ENCODE data around the gene MAOB. TPM values are rescaled to one million over a fixed set of nuclear protein-coding genes. Genes with fewer than 3 reads are reported as not detected.
A peak's percentile ranks its signal among the peaks of the same experiment; 100 is the strongest.

MAOB gene
- total and polyA plus RNA-seq, 2 experiments from 2014 or later: 0.09 TPM; not detected in 1

DNA sequence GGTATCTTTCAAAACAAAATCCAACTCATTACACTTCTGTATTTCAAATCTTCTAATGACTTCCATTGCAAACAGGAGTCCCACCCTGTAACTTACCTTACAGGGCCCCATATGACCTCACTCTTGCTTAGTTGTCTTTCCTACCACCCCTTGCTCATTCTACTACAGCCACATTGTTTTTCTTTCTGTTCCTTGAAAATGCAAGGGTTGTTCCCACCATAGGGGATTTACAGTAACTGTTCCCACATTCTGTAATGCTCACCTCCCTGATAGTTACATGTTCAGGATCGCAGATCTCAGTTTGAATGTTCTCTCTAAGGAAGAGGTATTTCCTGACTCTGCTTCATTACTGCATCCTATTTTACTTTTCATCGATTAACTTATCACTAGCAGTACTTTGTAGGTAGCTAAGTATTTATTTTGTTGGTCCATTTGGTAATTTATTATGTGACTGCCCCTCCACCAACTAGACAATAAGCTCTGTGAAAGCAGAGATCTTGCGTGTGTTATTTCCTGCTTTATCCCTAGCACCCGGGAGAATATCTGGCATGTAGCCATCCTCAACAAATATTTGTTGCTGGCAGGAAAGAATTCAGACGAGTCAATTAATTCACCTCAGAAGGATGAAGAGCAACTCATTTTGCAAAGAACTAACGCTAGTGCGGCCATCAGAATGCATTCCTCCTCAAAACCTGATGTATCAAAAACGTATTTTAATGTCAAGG lies 21.4 kb downstream of the MAOB start:
- Histone ChIP-seq H3F3A (ENCODE audit: insufficient read depth) (no peaks in the 10 kb centered on the region), H3K79me2 (ENCODE audit: insufficient read depth) (no peaks in the 10 kb centered on the region)

DNA sequence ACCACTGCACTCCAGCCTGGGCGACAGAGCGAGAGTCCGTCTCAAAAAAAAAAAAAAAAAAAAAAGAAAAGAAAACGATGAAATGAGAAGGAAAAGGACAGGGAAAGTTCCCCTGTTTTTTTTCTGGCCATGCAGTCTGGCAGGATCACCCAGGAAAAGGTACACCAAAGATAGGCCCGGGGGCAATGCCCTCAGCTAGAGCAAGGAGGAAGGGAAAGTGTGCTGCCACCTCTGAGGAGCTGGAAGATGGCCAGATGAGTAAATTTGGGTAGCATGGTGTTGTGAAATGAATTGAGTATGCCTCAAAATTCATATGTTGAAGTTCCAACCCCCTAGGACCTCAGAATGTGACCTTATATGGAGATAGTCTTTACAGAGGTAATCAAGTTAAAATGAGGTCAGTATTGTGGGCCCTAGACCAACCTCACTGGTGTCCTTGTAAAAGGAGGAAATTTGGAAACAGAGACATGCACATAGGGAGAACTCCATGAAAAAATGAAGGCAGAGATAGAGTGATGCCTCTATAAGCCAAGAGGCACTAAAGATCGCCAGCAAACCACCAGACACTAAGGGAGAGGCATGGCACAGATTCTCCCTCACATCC lies 28.9 kb downstream of the MAOB start:
- H3K79me2 ChIP-seq (ENCODE audit: insufficient read depth): no peaks in the 10 kb centered on the region
- 44 to 75% methylated on average over 2 to 6 of the region's 6 CpGs for WGBS, 2 experiments (ENCODE audit: low coverage in 1 of 2, low lambda C conversion rate in 2 of 2, missing lambda C conversion rate in 2 of 2)
- TF ChIP-seq EZH2 (IDR thresholded peaks at IDR 0.05; ENCODE audit: insufficient read depth, poor library complexity, severe bottlenecking): no peak
- TF ChIP-seq EZH2phosphoT487 (IDR thresholded peaks at IDR 0.05; ENCODE audit: insufficient read depth, low read depth): no peak
- no peaks in the 10 kb centered on the region for H3K9me3 ChIP-seq (ENCODE audit: low read depth)
- no peaks in the 10 kb centered on the region for H4K20me1 ChIP-seq (ENCODE audit: insufficient read depth)
- H3K4me1 ChIP-seq (ENCODE audit: insufficient read depth): no peaks in the 10 kb centered on the region
- in situ Hi-C loops (cut with MboI): no loop called here
- no peak overlapping the region for H3K4me3 ChIP-seq
- no peaks in the 10 kb centered on the region for H3F3A ChIP-seq (ENCODE audit: insufficient read depth)
- no peak overlapping the region for H3K27ac ChIP-seq
- no peak for DNase-seq
- no peak overlapping the region for H3K9ac ChIP-seq
- H3K9me2 ChIP-seq (ENCODE audit: insufficient read depth): no peaks in the 10 kb centered on the region
- H3K36me3 ChIP-seq (ENCODE audit: low read depth): no peaks in the 10 kb centered on the region
- H2AFZ ChIP-seq: no peak overlapping the region
- no peak overlapping the region for H3K4me2 ChIP-seq (ENCODE audit: unreplicated experiment)
- no peaks in the 10 kb centered on the region for H3K27me3 ChIP-seq (replicated peaks; ENCODE audit: insufficient read depth)

More for the DNA sequence above, 21.4 kb downstream of the MAOB start:
- no peak overlapping the region for H3K27ac ChIP-seq
- H2AFZ ChIP-seq: no peak overlapping the region
- no peaks in the 10 kb centered on the region for H3K36me3 ChIP-seq (ENCODE audit: low read depth)
- H3K9ac ChIP-seq: no peak overlapping the region
- no peak overlapping the region for H3K4me3 ChIP-seq
- H3K9me2 ChIP-seq (ENCODE audit: insufficient read depth): no peaks in the 10 kb centered on the region
- H3K9me3 ChIP-seq (ENCODE audit: low read depth): no peaks in the 10 kb centered on the region
- no peaks in the 10 kb centered on the region for H3K4me1 ChIP-seq (ENCODE audit: insufficient read depth)
- H3K4me2 ChIP-seq (ENCODE audit: unreplicated experiment): no peak overlapping the region
- no peaks in the 10 kb centered on the region for H4K20me1 ChIP-seq (ENCODE audit: insufficient read depth)
- in situ Hi-C loops (cut with MboI): no loop called here
- no peaks in the 10 kb centered on the region for H3K27me3 ChIP-seq (replicated peaks; ENCODE audit: insufficient read depth)
- 40 to 45% methylated on average over 8 of the region's 8 CpGs for WGBS, 2 experiments (ENCODE audit: low coverage in 1 of 2, low lambda C conversion rate in 2 of 2, missing lambda C conversion rate in 2 of 2)
- peak; percentile 4 for DNase-seq
- no peak for TF ChIP-seq EZH2phosphoT487 (IDR thresholded peaks at IDR 0.05; ENCODE audit: insufficient read depth, low read depth)

DNA sequence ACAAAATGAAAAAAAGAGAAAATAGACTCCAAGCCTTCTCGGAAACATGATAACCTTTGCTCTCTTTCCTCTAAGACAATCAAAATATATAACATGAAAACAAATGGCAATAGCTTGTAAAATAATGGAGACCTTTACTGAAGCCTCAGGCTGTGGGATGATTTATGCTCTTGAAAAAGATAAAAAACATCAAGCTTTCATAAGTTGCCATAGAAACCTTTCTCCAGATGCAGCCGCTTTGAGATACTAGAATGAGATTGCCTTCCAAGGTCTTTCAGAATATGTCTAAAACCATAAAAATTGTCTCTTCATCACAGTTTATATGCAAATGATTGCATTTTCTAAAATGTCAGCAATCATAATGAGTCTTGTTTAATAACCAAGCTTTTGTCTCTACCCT lies 31.6 kb downstream of the MAOB start:
- Histone ChIP-seq H3K27me3 (replicated peaks; ENCODE audit: insufficient read depth) (no peaks in the 10 kb centered on the region), H3K4me3 (no peak overlapping the region), H4K20me1 (ENCODE audit: insufficient read depth) (no peaks in the 10 kb centered on the region), H2AFZ (no peak overlapping the region), H3F3A (ENCODE audit: insufficient read depth) (no peaks in the 10 kb centered on the region), H3K79me2 (ENCODE audit: insufficient read depth) (no peaks in the 10 kb centered on the region), H3K9ac (no peak overlapping the region), H3K9me3 (ENCODE audit: low read depth) (no peaks in the 10 kb centered on the region), H3K36me3 (ENCODE audit: low read depth) (no peaks in the 10 kb centered on the region), H3K27ac (no peak overlapping the region), H3K9me2 (ENCODE audit: insufficient read depth) (no peaks in the 10 kb centered on the region), H3K4me1 (ENCODE audit: insufficient read depth) (no peaks in the 10 kb centered on the region), H3K4me2 (ENCODE audit: unreplicated experiment) (no peak overlapping the region)
- TF ChIP-seq EZH2phosphoT487 (IDR thresholded peaks at IDR 0.05; ENCODE audit: insufficient read depth, low read depth): no peak
- no peak for TF ChIP-seq EZH2 (IDR thresholded peaks at IDR 0.05; ENCODE audit: insufficient read depth, poor library complexity, severe bottlenecking)
- in situ Hi-C loops (cut with MboI): no loop called here
- no peak for DNase-seq
- 83 to 84% methylated on average over 2 of the region's 2 CpGs for WGBS, 2 experiments (ENCODE audit: low coverage in 1 of 2, low lambda C conversion rate in 2 of 2, missing lambda C conversion rate in 2 of 2)

DNA sequence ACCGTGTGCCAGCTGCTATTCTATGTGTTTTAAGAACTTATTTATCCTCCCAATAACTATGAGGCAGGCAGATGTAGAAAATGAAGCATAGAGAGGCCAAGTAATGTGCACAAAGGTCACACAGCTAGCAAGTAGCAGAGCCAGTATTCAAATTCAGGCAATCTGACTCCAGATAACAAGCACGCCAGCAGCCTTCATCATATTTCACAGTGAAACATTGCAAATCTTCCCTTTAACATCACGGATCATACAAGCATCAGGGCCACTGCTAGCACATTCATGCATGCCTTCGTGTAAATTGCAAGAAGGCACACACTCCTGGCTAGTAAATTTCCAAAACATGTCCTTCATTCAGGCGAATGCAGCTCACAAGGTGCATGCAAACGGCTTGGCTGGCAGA lies 33.1 kb downstream of the MAOB start:
- no peaks in the 10 kb centered on the region for H3K27me3 ChIP-seq (replicated peaks; ENCODE audit: insufficient read depth)
- no peaks in the 10 kb centered on the region for H3K36me3 ChIP-seq (ENCODE audit: low read depth)
- no peaks in the 10 kb centered on the region for H3F3A ChIP-seq (ENCODE audit: insufficient read depth)
- no peaks in the 10 kb centered on the region for H3K79me2 ChIP-seq (ENCODE audit: insufficient read depth)
- H3K9ac ChIP-seq: no peak overlapping the region
- no peak overlapping the region for H2AFZ ChIP-seq
- no peak for TF ChIP-seq EZH2phosphoT487 (IDR thresholded peaks at IDR 0.05; ENCODE audit: insufficient read depth, low read depth)
- no peak for TF ChIP-seq EZH2 (IDR thresholded peaks at IDR 0.05; ENCODE audit: insufficient read depth, poor library complexity, severe bottlenecking)
- in situ Hi-C loops (cut with MboI): no loop called here
- H3K4me3 ChIP-seq: no peak overlapping the region
- no peak for DNase-seq
- H3K9me3 ChIP-seq (ENCODE audit: low read depth): no peaks in the 10 kb centered on the region
- H4K20me1 ChIP-seq (ENCODE audit: insufficient read depth): no peaks in the 10 kb centered on the region
- 51 to 55% methylated on average over 6 of the region's 6 CpGs for WGBS, 2 experiments (ENCODE audit: low coverage in 1 of 2, low lambda C conversion rate in 2 of 2, missing lambda C conversion rate in 2 of 2)
- H3K4me2 ChIP-seq (ENCODE audit: unreplicated experiment): no peak overlapping the region
- H3K27ac ChIP-seq: no peak overlapping the region
- H3K4me1 ChIP-seq (ENCODE audit: insufficient read depth): no peaks in the 10 kb centered on the region
- H3K9me2 ChIP-seq (ENCODE audit: insufficient read depth): no peaks in the 10 kb centered on the region
